GM23338 (cell line): ENCODE measurements around the gene NNMT. TPM values are rescaled to one million over a fixed set of nuclear protein-coding genes. Genes with fewer than 3 reads are reported as not detected.

Experiments
- ATAC-seq: fragments of 200-7000 bp; cut with Tn5 transposase; 3 replicates; pipeline ENCODE4 v1.9.1; 2020
- DNase-seq: peaks from one replicate; pipeline ENCODE4 v3.0.0-alpha.2; 2015; ENCODE audit warnings: low spot score
- H2AFZ ChIP-seq: fragments of 200-600 bp; sonication (generic); 2 replicates; pipeline ENCODE4 v1.8.0; 2016; ENCODE audit warnings: antibody characterized with exemption, mild to moderate bottlenecking, moderate library complexity
- H3F3A ChIP-seq: fragments of 200-600 bp; sonication (generic); replicated peaks from 2 replicates; pipeline ENCODE4 v1.8.0; 2017; ENCODE audit warnings: antibody characterized with exemption, mixed run types, low read depth
- H3K27ac ChIP-seq: fragments of 200-600 bp; sonication (generic); 2 replicates; pipeline ENCODE4 v1.6.1; 2016; ENCODE audit warnings: low read depth
- H3K27me3 ChIP-seq: fragments of 200-600 bp; sonication (generic); 2 replicates; pipeline ENCODE4 v1.8.0; 2016; ENCODE audit warnings: mild to moderate bottlenecking, mixed run types, moderate library complexity; ENCODE audit not compliant: insufficient read depth
- H3K36me3 ChIP-seq: fragments of 200-600 bp; sonication (generic); 2 replicates; pipeline ENCODE4 v1.8.0; 2016; ENCODE audit warnings: mild to moderate bottlenecking; ENCODE audit not compliant: insufficient read depth
- H3K4me1 ChIP-seq: fragments of 200-600 bp; sonication (generic); 2 replicates; pipeline ENCODE4 v1.8.0; 2016; ENCODE audit warnings: mild to moderate bottlenecking, moderate library complexity; ENCODE audit not compliant: insufficient read depth
- H3K4me2 ChIP-seq: fragments of 200-600 bp; sonication (generic); 2 replicates; pipeline ENCODE4 v1.7.1; 2017; ENCODE audit warnings: mixed run types
- H3K4me3 ChIP-seq: fragments of 200-600 bp; sonication (generic); 2 replicates; pipeline ENCODE4 v1.6.1; 2016; ENCODE audit warnings: mixed run types
- H3K79me2 ChIP-seq: fragments of 200-600 bp; sonication (generic); replicated peaks from 2 replicates; pipeline ENCODE4 v1.8.0; 2017; ENCODE audit warnings: mild to moderate bottlenecking; ENCODE audit not compliant: insufficient read depth
- H3K9me2 ChIP-seq: fragments of 200-600 bp; sonication (generic); 2 replicates; pipeline ENCODE4 v1.8.0; 2017; ENCODE audit not compliant: insufficient read depth
- H4K20me1 ChIP-seq: fragments of 200-600 bp; sonication (generic); replicated peaks from 2 replicates; pipeline ENCODE4 v1.8.0; 2017; ENCODE audit warnings: mild to moderate bottlenecking; ENCODE audit not compliant: insufficient read depth
- H3K27ac Mint-ChIP-seq: 2 replicates; pipeline ENCODE4 v1.8.0; 2020; ENCODE audit warnings: inconsistent platforms, mild to moderate bottlenecking, moderate library complexity, mixed read lengths
- H3K27me3 Mint-ChIP-seq: 3 replicates; pipeline ENCODE4 v1.8.0; 2022; ENCODE audit warnings: low read depth, mild to moderate bottlenecking, moderate library complexity, mixed read lengths, inconsistent platforms; ENCODE audit not compliant: insufficient read depth, poor library complexity
- H3K36me3 Mint-ChIP-seq: 3 replicates; pipeline ENCODE4 v1.8.0; 2021; ENCODE audit warnings: low read depth, mild to moderate bottlenecking, inconsistent platforms, moderate library complexity, mixed read lengths
- H3K4me1 Mint-ChIP-seq: 3 replicates; pipeline ENCODE4 v1.8.0; 2020; ENCODE audit warnings: mild to moderate bottlenecking, inconsistent platforms, mixed read lengths
- H3K4me3 Mint-ChIP-seq: 3 replicates; pipeline ENCODE4 v1.8.0; 2021; ENCODE audit warnings: moderate library complexity, mild to moderate bottlenecking, inconsistent platforms, mixed read lengths
- H3K9me3 Mint-ChIP-seq: 3 replicates; pipeline ENCODE4 v1.8.0; 2020; ENCODE audit warnings: moderate library complexity, mild to moderate bottlenecking, inconsistent platforms, mixed read lengths
- CREB1 ChIP-seq: fragments of 250-450 bp; sonication (Bioruptor Pico); IDR thresholded peaks from 2 replicates; pipeline ENCODE4 v1.5.0; 2020; ENCODE audit warnings: low read depth, mild to moderate bottlenecking, moderate library complexity
- CTCF ChIP-seq, 2 experiments: fragments of 200-600 bp in 1 of 2; sonication (generic) in 1 of 2; conservative IDR thresholded peaks; 2 replicates each; pipeline versions ENCODE4 v1.5.1 to v1.6.1; 2016 to 2017; ENCODE audit warnings: antibody characterized with exemption in 2 of 2, low read depth in 2 of 2, mild to moderate bottlenecking in 2 of 2, moderate library complexity in 1 of 2
- ETS1 ChIP-seq: IDR thresholded peaks from 2 replicates; pipeline ENCODE4 v1.6.1; 2016; ENCODE audit warnings: antibody characterized with exemption
- EZH2phosphoT487 ChIP-seq: fragments of 200-600 bp; sonication (generic); IDR thresholded peaks from one replicate; pipeline ENCODE4 v1.8.1; 2018; ENCODE audit warnings: antibody characterized with exemption; ENCODE audit not compliant: unreplicated experiment
- POLR2AphosphoS5 ChIP-seq: IDR thresholded peaks from 2 replicates; pipeline ENCODE4 v1.6.1; 2016; ENCODE audit warnings: antibody characterized with exemption, low read depth
- REST ChIP-seq: IDR thresholded peaks from one replicate; pipeline ENCODE4 v1.6.1; 2018; ENCODE audit warnings: antibody characterized with exemption; ENCODE audit not compliant: unreplicated experiment
- ZNF331 ChIP-seq: fragments of 250-450 bp; sonication (Bioruptor Pico); IDR thresholded peaks from 2 replicates; pipeline ENCODE4 v1.5.0; 2020; ENCODE audit warnings: low read depth, mild to moderate bottlenecking, moderate library complexity
- ZNF462 ChIP-seq: fragments of 250-450 bp; sonication (Bioruptor Pico); IDR thresholded peaks from 2 replicates; pipeline ENCODE4 v1.5.0; 2020; ENCODE audit warnings: mild to moderate bottlenecking, moderate library complexity
- polyA plus RNA-seq: library from polyadenylated mRNA; unstranded; fragments of >200 nt; fragmentation: Nextera tagmentation; extraction: Ambion mirVana; gene quantifications from 2 replicates; pipeline ENCODE4 v1.2.1, GENCODE V29; 2016
- total RNA-seq: library from RNA; depleted of rRNA; stranded (reverse); fragments of >200 nt; shearing (Covaris generic); gene quantifications from 2 replicates; pipeline ENCODE4 v1.2.3, GENCODE V29; 2014

Gene NNMT
- total and polyA plus RNA-seq, 2 experiments from 2014 or later, result 0.40 TPM; not detected in 1

- H3K4me3 Mint-ChIP-seq, result no peak overlapping the region
- Histone ChIP-seq H3K27me3 (no peaks in the 10 kb centered on the region), H3F3A (no peaks in the 10 kb centered on the region), H3K4me3 (no peak overlapping the region), H2AFZ (no peak overlapping the region), H4K20me1 (no peaks in the 10 kb centered on the region), H3K36me3 (no peaks in the 10 kb centered on the region), H3K79me2 (no peaks in the 10 kb centered on the region), H3K4me2 (no peak overlapping the region), H3K27ac (no peak overlapping the region), H3K9me2 (no peaks in the 10 kb centered on the region), H3K4me1 (0 out of 2 replicates have a peak, but pooled peaks cover 13% of the 10 kb centered on the region)
- H3K27ac Mint-ChIP-seq, result no peak overlapping the region
- DNase-seq, result no peak
- H3K36me3 Mint-ChIP-seq, result no peaks in the 10 kb centered on the region
- ATAC-seq, result no peak
- no peak for TF ChIP-seq POLR2AphosphoS5
- TF ChIP-seq ZNF331 (CRISPR knock-in tag), result no peak
- TF ChIP-seq REST, result no peak
- H3K4me1 Mint-ChIP-seq, result peaks cover 17% of the 10 kb centered on the region; the same call in 2 of the 3 replicates
- no peaks in the 10 kb centered on the region for H3K27me3 Mint-ChIP-seq
- H3K9me3 Mint-ChIP-seq, result no peaks in the 10 kb centered on the region
Observed at GRCh38 chr11:114290503-114291235, 5.5 kb upstream of the NNMT start.

DNA sequence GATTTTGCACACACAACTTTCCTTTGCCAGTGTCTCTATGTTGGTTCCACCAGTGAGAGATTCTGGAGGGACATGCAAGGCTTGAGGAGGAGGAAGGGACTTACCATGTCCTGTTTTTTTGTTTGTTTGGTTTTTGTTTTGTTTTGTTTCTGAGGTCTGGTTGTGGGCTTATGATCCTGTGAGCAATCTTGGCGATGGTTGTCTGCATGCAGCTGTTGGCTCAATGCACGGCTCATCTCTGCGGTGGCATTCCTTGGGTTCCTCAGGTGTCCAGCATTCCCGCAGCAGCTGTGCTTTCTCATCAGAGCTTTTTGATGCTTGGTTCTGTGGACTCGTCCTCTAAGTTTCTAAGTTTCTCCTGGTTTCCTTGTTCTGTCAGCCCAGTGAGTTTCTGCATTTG, 4.8 kb upstream of the NNMT start:
- no peaks in the 10 kb centered on the region for H3K36me3 Mint-ChIP-seq
- Histone ChIP-seq H3K27ac (no peak overlapping the region), H3K4me3 (no peak overlapping the region), H3K9me2 (no peaks in the 10 kb centered on the region), H3K27me3 (no peaks in the 10 kb centered on the region), H3K36me3 (no peaks in the 10 kb centered on the region), H3F3A (no peaks in the 10 kb centered on the region), H3K79me2 (no peaks in the 10 kb centered on the region), H4K20me1 (no peaks in the 10 kb centered on the region), H3K4me2 (no peak overlapping the region), H3K4me1 (0 out of 2 replicates have a peak, but pooled peaks cover 13% of the 10 kb centered on the region), H2AFZ (no peak overlapping the region)
- peaks cover 1% of the 10 kb centered on the region for H3K27me3 Mint-ChIP-seq
- ATAC-seq (no peak), DNase-seq (no peak)
- H3K27ac Mint-ChIP-seq, result no peak overlapping the region
- no peak overlapping the region for H3K4me3 Mint-ChIP-seq
- no peaks in the 10 kb centered on the region for H3K9me3 Mint-ChIP-seq
- H3K4me1 Mint-ChIP-seq, result peaks cover 15% of the 10 kb centered on the region; the same call in 2 of the 3 replicates
- TF ChIP-seq CTCF (conservative IDR thresholded peaks at IDR 0.05; ENCODE audit: low read depth in 2 of 2) (no peak), CREB1 (no peak), ZNF462 (no peak), POLR2AphosphoS5 (no peak), ETS1 (no peak), EZH2phosphoT487 (no peak)
